Fibroblast of lung (primary cell): ENCODE results near the gene TMEM63B. TPM values are rescaled to one million over a fixed set of nuclear protein-coding genes. Genes with fewer than 3 reads are reported as not detected.

ENCODE experiments used
- DNase-seq, 2 donors: peaks; one replicate each; pipeline versions ENCODE4 v3.0.0 to v3.0.0-alpha.2; 2010; ENCODE audit warnings: low read depth in 2 of 2
- H2AFZ ChIP-seq: 2 replicates; pipeline ENCODE4 v1.5.1; 2012; ENCODE audit warnings: low read length, control low read depth, inconsistent platforms
- H3K27ac ChIP-seq: 2 replicates; pipeline ENCODE4 v1.5.1; 2011; ENCODE audit warnings: low read length, control low read depth; ENCODE audit not compliant: insufficient read depth
- H3K27me3 ChIP-seq: 2 replicates; pipeline ENCODE4 v1.5.1; 2011; ENCODE audit warnings: mild to moderate bottlenecking, low read length; ENCODE audit not compliant: control insufficient read depth, insufficient read depth
- H3K36me3 ChIP-seq: 2 replicates; pipeline ENCODE4 v1.5.1; 2011; ENCODE audit warnings: low read length; ENCODE audit not compliant: control insufficient read depth, insufficient read depth
- H3K4me1 ChIP-seq: 2 replicates; pipeline ENCODE4 v1.5.1; 2011; ENCODE audit warnings: low read length; ENCODE audit not compliant: control insufficient read depth, insufficient read depth; ENCODE audit errors: extremely low read depth
- H3K4me2 ChIP-seq: 2 replicates; pipeline ENCODE4 v1.5.1; 2011; ENCODE audit warnings: low read length, control low read depth; ENCODE audit not compliant: insufficient read depth; ENCODE audit errors: extremely low read depth
- H3K4me3 ChIP-seq, 4 experiments: fragments of 200-600 bp in 1 of 4; sonication (generic) in 1 of 4; replicated peaks in 1 of 4; 2 replicates each; pipeline ENCODE4 v1.5.1; 2011 to 2016; ENCODE audit warnings: low read length in 4 of 4, low read depth in 3 of 4, mild to moderate bottlenecking in 3 of 4, control low read depth in 2 of 4, inconsistent platforms in 1 of 4, mixed read lengths in 1 of 4; ENCODE audit not compliant: insufficient read depth in 1 of 4; ENCODE audit errors: control extremely low read depth in 1 of 4
- H3K79me2 ChIP-seq: 2 replicates; pipeline ENCODE4 v1.5.1; 2012; ENCODE audit warnings: mild to moderate bottlenecking, low read length, inconsistent platforms; ENCODE audit not compliant: control insufficient read depth, insufficient read depth
- H3K9ac ChIP-seq: 2 replicates; pipeline ENCODE4 v1.5.1; 2011; ENCODE audit warnings: mild to moderate bottlenecking, low read length, control low read depth; ENCODE audit not compliant: insufficient read depth
- H3K9me3 ChIP-seq: 2 replicates; pipeline ENCODE4 v1.5.1; 2012; ENCODE audit warnings: low read depth, low read length; ENCODE audit not compliant: control insufficient read depth, insufficient read depth
- H4K20me1 ChIP-seq: 2 replicates; pipeline ENCODE4 v1.5.1; 2011; ENCODE audit warnings: low read length; ENCODE audit not compliant: control insufficient read depth, insufficient read depth; ENCODE audit errors: extremely low read depth
- CTCF ChIP-seq, 2 donors: IDR thresholded peaks in 1 of 2; conservative IDR thresholded peaks in 1 of 2; 1 replicate in 1 of 2; 2 replicates in 1 of 2; pipeline ENCODE4 v1.5.1; 2011 to 2012; ENCODE audit warnings: low read length in 2 of 2, control low read depth in 1 of 2, inconsistent platforms in 1 of 2, low read depth in 1 of 2, mild to moderate bottlenecking in 1 of 2
- EZH2 ChIP-seq: IDR thresholded peaks from 2 replicates; pipeline ENCODE4 v1.5.1; 2012; ENCODE audit warnings: low read length, control low read depth, mild to moderate bottlenecking; ENCODE audit errors: missing control alignments
- polyA plus RNA-seq, 2 donors: library from polyadenylated mRNA; depleted of rRNA in 1 of 2; stranded (reverse) in 1 of 2; unstranded in 1 of 2; fragments of >200 nt; gene quantifications; 2 replicates each; pipeline ENCODE4 v1.2.1, GENCODE V29; 2011 to 2012; ENCODE audit warnings: missing spikeins in 1 of 2
- total RNA-seq: library from RNA; depleted of rRNA; stranded (reverse); fragments of >200 nt; gene quantifications from 2 replicates; pipeline ENCODE4 v1.2.1, GENCODE V29; 2014

Gene TMEM63B
- total and polyA plus RNA-seq, 2 donors (not counting 1 experiment from before 2014, with no cell fraction given) = 32.2 to 42.1 TPM

GRCh38 chr6:44108471-44108870, 18.9 kb upstream of the TMEM63B start:
- Histone ChIP-seq H3K79me2 (peaks cover 2% of the 10 kb centered on the region), H3K4me3 (no peak overlapping the region), H4K20me1 (no peaks in the 10 kb centered on the region), H3K4me2 (no peak overlapping the region), H3K9me3 (no peaks in the 10 kb centered on the region), H3K9ac (no peak overlapping the region), H3K27me3 (no peaks in the 10 kb centered on the region), H3K36me3 (peaks cover 24% of the 10 kb centered on the region), H2AFZ (no peak overlapping the region), H3K4me1 (no peaks in the 10 kb centered on the region), H3K27ac (no peak overlapping the region)
- no peak for TF ChIP-seq CTCF (conservative IDR thresholded peaks at IDR 0.05 in 1 of 2, IDR thresholded peaks at IDR 0.05 in 1 of 2; ENCODE audit: low read depth in 1 of 2, low read length in 2 of 2)
- no peak for TF ChIP-seq EZH2
- DNase-seq = no peak

- TF ChIP-seq EZH2 = no peak
- TF ChIP-seq CTCF (conservative IDR thresholded peaks at IDR 0.05 in 1 of 2, IDR thresholded peaks at IDR 0.05 in 1 of 2; ENCODE audit: low read depth in 1 of 2, low read length in 2 of 2) = no peak
- no peaks in the 10 kb centered on the region for H3K9me3 ChIP-seq
- H4K20me1 ChIP-seq = no peaks in the 10 kb centered on the region
- H3K27me3 ChIP-seq = no peaks in the 10 kb centered on the region
- H3K27ac ChIP-seq = no peak overlapping the region
- no peak for DNase-seq
- peaks cover 2% of the 10 kb centered on the region for H3K79me2 ChIP-seq
- H3K4me1 ChIP-seq = no peaks in the 10 kb centered on the region
- H3K36me3 ChIP-seq = peaks cover 27% of the 10 kb centered on the region
- no peak overlapping the region for H3K4me2 ChIP-seq
- no peak overlapping the region for H3K9ac ChIP-seq
- no peak overlapping the region for H3K4me3 ChIP-seq
- no peak overlapping the region for H2AFZ ChIP-seq
These were observed 18.1 kb upstream of the TMEM63B start for GRCh38 chr6:44109212-44109611.

GRCh38 chr6:44110005-44110676, 17.2 kb upstream of the TMEM63B start:
- Histone ChIP-seq H3K9me3 (no peaks in the 10 kb centered on the region), H3K79me2 (peaks cover 2% of the 10 kb centered on the region), H3K27ac (no peak overlapping the region), H3K4me1 (no peaks in the 10 kb centered on the region), H4K20me1 (no peaks in the 10 kb centered on the region), H3K4me2 (no peak overlapping the region), H2AFZ (no peak overlapping the region), H3K27me3 (no peaks in the 10 kb centered on the region), H3K4me3 (no peak overlapping the region), H3K36me3 (peaks cover 27% of the 10 kb centered on the region), H3K9ac (no peak overlapping the region)
- TF ChIP-seq CTCF (conservative IDR thresholded peaks at IDR 0.05 in 1 of 2, IDR thresholded peaks at IDR 0.05 in 1 of 2; ENCODE audit: low read depth in 1 of 2, low read length in 2 of 2) (no peak), EZH2 (no peak)
- no peak for DNase-seq
